HG03469 (cell line): Measurements from ENCODE around the gene TP53BP2.
"Not testable (repeated sequence)": the region's sequence is repeated elsewhere in the genome, so short reads cannot be mapped to it uniquely, and the experiment has no call there.

Experiments
- ATAC-seq: cut with Tn5 transposase; IDR thresholded peaks from one replicate; pipeline ENCODE4 v1.9.1; 2021; ENCODE audit warnings: mild to moderate bottlenecking, moderate library complexity, moderate number of reproducible peaks; ENCODE audit not compliant: unreplicated experiment

TP53BP2 gene

DNA sequence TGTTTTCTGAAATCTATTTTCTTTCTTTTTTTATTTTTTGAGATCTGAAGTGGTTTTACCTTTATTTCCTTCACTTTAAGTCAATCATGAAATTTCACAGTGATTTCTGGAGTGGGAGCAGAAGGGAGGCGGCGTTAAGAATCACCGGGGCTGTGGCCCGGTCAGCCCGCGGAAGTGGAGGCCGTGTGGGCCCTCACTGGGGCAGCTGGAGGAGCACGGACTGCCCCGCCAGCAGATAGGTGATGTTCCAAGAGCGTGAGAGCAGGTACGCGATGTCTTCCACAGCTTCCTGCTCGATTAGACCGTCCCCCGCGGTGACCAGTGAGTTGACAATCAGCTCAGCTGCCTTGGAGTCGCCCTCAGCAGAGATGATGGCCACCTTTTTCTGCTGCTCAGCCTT is 10.6 kb upstream of the TP53BP2 start:
- no peak for ATAC-seq

DNA sequence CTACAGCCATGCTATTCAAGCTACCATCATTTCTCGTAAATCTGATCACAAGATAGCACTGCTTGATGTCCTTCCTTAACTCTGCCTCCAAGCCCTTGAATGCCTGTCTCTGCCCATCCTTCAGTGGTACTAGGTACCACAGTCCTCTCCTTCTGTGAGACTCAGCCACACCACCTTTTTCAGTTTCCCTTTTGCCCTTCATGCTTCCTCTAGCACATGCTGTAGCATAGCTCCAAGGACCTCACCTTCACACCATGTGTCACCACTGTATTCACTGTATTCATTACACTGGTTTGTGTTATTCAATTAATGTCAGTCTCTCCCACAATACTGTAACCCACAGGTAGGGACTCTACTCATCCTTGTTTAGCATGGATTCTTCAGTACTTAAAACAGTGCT is 8.0 kb upstream of the TP53BP2 start:
- no peak for ATAC-seq

DNA sequence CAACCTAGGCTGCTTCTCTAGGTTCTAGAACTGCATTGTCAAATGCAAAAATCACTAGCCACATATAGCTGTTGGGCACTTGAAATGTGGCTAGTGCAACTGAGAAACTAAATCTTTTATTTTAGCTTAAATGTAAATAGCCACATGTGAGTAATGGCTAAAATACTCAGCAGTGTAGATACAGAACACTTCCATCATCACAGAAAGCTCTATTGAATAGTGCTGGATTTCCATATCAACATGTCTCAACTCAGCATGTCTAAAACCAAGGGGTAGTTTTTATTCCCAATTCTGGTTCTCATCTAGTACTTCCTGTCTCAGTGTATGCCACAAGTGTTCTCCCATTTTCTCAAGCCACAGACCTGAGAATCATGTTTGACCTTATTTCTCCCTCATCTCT is 7.5 kb upstream of the TP53BP2 start:
- no peak for ATAC-seq

DNA sequence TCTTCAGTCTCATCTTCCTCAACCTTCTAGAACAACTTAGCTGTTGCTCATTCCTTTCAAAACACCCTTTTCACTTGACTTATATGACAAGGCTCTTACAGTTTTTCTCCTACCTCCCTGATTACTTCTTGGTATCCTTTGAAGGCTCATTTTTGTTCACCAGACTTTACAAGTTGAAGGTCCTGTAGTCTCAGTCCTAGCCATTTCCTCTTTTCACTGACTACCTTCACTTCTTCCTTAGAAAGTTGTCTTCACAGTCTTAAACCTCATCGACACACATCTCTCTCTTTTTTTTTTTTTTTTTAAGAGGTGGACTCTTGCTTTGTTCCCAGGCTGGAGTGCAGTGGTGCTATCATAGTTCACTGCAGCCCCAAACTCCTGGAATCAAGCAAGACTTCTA is 6.6 kb upstream of the TP53BP2 start:
- ATAC-seq = no peak

DNA sequence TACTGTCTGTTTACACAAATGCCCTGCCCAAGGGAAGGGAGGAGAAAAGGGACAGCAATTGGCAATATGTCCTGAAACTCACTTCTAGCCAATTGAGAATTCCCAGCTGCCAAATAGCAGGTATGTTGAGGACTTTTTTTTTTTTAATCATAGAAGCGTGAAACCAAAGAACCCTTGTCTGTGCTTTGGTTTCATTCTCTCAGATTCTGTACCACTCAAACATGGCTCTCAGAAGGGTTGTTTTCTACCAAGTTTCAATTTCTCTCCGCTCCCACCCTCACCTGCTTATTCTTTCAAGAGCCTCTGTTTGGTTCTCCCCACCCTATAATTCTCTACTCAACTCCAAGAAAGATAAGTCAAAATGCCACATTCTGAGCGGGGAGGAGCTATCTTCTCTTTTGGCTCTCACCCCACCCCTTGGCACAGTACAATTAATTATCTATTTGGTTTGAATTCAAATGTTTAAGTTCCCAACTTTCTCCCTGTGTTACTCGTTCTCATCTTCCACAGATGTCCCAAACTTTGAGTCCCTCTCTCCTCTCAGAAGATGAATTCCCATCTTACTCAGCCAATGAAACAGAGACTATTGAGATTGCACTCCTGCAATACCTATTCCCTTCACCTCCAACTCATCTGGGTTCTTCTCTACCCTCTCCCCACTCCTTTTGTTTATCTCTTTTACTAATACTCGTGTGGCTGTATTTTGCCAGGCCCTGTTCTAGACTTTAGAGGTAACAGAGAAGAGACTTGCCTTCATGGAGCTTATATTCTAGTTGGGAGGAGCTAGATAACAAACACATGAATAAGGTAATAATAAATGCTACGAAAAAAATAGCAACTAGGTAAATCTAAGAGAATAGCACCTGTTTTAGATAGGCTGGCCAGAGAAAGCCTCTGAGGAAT is 3.9 kb upstream of the TP53BP2 start:
- ATAC-seq = no peak

DNA sequence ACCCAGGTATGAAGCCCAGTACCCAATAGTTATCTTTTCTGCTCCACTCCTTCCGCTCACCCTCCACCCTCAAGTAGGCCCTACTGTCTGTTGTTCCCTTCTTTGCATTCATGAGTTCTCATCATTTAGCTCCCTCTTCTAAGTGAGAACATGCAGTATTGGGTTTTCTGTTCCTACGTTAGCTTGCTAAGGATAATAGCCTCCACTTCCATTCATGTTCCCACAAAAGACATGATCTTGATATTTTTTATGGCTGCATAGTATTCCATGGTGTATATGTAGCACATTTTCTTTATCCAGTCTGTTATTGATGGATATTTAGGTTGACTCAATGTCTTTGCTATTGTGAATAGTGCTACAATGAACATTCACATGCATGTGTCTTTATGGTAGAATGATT is 2.8 kb upstream of the TP53BP2 start:
- no peak for ATAC-seq

DNA sequence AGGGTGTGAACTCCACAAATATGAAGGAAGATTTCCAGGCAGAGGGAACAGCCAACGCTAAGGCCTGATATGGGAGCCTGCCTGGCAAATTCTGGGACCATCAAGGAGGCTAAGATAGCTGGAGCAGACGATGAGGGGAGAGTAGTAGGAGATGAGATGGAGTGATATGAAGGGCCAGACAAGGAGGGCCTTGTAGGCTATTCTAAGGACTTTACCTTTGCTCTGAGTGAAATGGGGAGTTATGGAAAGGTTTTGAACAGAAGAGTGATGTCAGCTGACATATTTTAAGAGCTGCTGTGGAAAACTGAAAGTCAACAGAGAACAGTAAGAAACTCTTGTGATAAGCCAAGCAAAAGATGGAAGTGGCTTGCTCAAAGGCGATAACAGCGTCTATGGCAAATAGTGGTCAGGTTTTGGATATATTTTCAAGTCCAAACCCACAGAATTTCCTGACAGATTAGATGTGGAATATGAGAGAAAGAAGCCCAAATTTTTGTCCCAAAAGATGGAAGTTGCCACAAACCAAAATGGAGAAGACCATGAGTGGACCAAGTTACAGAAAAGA is 2.1 kb upstream of the TP53BP2 start:
- no peak for ATAC-seq

DNA sequence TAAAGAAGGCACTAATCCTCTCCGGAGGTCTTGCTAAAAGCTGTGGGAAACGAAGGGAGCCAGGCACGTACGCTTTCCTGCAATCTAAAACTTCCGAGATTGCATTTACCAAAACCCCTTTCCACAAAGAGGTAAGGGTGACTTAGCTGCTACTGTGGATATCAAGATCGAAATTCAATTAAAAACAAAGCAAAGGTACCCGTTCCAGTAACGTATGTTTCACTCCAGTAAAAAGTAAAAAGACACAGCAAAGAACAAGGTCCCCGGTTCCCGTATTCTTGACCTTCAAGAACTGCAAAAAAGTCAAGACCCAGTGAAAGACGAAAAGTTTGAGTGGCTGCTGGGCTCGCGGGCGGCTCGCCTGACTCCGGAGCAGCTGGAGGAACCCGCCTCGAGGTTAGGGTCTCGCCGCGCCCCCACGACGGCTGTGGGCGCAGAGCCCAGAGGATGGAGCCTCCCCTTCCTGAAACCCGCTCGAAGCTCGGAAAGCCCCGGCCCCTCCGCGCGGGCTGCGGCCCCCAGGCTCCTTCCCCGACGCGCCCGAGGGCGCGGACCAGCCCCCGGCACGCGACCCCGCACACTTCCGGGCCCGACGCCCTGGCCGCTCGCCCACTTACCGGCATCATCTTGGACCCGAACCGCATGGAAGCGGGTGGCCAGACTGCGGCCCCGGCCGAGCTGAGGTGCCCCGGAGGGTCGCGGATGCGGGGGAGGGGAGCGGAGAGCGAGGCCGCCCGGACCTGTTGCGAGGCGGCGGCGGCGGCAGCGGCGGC is 524 bp downstream of the TP53BP2 start:
- peak; percentile 7 for ATAC-seq

DNA sequence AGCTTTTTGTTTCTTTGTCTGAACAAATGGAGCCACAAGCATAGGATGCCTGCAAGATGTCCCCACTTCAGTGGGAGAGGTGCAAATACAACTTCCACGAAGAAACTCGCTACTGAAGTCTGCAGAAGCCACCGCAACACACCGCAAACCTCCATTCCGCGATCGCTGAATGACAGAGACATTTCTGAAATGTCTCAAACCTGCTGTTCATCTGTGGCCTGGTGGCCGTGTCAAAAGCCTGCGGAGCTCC is 1.0 kb downstream of the TP53BP2 start:
- no peak for ATAC-seq

DNA sequence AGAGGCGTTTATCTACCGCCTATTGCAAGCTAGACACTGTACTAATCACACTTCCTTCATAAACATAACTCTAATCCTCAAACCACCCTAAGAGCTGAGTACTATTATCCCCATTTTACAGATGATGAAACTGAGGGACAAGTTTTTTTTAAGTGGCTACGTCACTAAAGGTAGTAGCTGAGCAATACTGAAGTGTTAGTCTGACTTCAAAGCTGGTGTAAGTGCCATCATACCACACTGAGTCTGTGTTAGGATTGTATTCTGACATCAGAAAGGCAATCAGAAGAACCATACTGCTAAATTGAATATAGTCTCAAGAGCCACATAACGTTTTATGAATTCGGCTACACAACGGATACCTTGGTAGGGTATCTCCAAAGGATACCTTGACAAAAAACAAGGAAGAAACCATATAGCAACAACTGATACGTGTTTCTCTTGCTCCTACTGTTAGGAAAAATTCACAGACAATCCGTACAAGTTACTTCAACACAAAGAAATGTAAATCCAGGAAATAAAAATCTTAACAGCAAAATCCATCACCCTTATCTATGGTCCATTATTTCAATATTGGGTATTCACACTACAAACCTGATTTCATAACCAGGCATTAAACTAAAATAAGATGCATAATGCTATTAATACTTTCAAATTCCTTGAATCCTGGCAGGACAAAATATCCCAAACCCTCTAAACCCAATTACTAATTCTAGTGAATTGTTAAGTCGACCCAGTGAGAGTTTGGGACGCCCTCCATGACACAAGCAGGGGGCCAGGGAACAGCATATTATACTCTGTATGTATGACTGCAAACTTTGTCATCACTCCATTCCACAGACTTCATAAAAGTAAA is 1.6 kb downstream of the TP53BP2 start:
- ATAC-seq = no peak

DNA sequence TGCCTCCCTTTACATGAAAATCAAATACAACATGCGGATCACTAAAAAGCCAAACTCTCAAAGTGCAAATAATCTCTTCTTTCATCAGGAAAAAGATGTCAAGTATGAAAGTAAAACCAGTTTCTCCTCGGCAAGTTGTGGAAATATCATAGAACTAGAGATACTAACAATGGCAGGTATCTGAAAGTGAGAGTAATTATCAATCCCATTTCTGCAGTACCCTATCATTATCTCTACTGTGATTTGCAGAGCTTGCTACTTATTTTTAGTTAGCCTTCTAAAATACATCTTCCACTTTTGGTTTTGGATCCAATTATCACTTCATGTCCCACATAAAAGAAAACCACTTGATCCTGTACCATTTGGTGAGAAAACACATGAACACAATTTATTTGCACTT is 3.0 kb downstream of the TP53BP2 start:
- no peak for ATAC-seq

DNA sequence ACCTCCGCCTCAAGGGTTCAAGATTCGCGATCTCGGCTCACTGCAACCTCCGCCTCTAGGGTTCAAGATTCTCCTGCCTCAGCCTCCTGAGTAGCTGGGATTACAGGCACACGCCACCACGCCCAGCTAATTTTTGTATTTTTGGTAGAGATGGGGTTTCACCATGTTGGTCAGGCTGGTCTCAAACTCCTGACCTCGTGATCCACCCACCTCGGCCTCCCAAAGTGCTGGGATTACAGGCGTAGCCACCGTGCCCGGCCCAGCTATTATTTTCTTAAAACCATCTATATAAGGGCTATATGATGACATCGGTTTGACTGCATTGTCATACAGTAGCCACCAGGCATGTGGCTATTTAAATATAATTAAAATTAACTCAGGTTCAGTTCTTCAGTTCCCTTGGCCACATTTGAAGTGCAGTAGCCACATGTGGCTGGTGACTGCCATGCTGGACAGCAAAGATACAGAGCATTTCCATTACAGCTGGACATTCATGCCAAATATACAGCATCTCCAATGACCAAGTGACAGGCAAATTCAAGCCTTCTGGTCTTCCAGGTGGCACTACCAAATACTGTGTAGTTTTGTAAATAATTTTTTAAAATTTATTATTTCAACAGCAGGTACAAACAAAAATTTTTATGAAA is 3.6 kb downstream of the TP53BP2 start:
- not testable (repeated sequence) for ATAC-seq

DNA sequence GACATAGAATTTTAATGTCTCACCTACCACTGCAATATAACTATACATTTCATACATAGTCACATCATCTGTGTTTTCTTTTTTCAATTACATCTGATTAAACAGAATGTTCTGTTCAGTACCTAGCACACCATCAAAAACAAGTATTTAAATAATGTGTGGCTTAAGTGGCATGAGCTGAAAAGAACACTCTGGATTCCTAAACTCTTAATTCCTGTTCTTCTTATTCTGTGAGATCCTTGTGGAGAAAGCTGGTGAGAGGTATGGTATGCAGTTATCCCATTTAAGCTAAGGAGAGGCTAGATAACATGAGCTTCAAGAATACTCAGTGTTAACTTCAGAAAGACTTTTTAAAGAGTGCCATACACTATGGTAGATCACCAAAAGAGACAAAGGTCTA is 5.5 kb downstream of the TP53BP2 start:
- no peak for ATAC-seq

DNA sequence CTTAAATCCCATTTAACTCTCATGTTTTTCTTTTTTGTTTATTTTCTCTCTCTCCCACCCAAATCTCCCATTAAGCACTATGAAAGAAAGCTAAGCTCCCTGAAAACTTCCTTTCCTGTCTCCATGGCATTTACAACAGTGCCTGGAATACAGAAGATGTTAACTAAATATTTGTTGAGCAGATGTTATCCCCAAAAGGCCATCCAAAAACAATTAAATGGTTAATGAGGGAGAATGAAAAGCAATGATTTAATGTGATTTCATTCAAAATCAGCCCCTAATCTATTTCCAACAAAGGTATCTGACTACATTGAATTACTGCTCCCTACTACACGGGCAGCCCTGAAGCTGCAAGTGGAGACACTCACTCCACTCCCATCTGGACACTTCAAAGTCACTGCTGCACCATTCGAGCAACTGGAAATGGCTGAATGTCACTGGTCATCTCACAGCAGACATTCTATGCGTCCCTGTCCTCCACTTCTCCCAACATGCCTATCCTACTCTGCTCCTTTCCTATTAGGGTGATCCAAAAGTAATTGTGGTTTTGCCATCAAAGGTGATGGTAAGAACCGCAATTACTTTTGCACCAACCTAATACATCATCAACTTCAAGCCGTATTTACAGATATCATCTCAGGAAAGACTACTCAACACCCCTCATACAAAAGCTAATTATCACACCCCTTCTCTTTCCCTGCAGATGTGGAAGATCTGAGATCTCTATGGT is 7.5 kb downstream of the TP53BP2 start:
- ATAC-seq = no peak

DNA sequence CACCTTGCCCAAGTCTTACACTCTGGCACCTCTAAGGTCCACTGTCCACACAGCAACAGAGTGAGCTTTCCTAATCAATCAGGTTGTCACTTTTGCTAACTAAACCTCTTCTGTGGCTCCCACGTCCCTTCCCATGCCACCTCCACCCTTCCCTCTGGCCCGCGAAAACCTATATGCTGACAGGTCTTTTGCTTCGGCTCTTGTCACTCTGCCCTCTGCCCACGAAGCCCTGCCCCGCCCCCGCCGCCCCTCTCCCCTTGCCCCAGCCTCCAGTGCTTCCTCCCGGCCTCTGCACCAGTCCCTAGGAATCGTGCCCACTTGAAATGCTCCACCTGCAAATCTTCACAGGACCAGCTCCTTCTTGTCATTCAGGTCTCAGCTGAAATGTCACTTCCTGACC is 8.1 kb downstream of the TP53BP2 start:
- no peak for ATAC-seq

DNA sequence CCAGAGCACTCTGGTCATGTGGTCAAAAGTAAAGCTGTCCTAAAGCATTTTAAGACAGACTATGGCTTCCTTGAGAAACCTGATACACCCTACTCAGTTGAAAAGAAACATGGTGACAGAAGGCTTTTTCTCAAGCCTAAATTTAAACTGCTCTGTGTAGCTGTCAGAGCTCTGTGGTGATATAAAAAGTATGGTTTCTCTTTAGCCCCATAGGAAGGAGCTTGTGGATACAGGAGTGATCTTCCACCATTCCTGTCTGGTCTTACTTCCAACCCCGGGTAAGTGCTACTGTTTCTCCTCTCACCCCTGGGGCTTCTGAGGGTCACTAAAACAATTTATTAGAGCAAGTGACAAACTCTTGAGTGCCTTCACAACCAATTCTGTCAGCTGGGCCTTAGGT is 8.5 kb downstream of the TP53BP2 start:
- ATAC-seq = no peak

DNA sequence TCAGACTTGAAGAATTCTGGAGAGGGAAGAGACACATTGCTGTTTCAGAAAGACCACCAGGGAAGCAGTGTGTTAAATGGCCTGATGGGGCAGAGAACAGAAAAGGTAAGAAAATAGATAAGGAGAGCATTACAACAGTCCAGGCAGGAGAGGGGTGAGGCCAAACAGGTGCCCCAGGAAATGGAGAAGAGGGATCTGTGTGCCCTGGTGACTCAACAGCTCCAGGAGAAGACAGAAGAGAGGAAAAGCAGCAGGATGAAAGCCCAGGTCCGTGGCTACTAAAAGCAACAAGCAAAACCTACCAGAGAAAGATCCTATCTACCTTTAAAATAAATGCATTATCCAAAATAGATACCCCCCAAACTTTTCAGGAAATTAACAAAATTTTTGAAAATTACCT is 9.2 kb downstream of the TP53BP2 start:
- ATAC-seq = no peak

DNA sequence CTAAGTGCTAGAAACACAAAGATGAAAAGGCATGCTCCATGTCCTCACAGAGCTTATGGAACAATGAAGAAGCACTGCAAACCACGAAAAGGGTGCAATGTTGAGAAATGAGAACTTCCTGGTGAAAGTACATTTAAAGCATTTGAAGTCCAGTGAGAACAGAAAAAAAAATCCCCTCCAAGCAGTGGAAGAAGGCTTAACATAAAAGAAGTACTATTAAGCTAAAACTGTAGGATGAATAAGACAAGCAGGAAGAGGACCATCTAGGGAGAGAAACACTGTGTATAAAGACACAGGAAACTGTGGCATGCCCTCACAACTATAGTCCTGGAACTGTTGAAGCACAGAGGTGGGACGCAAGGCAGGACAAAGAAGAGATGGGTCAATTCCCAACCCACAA is 10.0 kb downstream of the TP53BP2 start:
- no peak for ATAC-seq

DNA sequence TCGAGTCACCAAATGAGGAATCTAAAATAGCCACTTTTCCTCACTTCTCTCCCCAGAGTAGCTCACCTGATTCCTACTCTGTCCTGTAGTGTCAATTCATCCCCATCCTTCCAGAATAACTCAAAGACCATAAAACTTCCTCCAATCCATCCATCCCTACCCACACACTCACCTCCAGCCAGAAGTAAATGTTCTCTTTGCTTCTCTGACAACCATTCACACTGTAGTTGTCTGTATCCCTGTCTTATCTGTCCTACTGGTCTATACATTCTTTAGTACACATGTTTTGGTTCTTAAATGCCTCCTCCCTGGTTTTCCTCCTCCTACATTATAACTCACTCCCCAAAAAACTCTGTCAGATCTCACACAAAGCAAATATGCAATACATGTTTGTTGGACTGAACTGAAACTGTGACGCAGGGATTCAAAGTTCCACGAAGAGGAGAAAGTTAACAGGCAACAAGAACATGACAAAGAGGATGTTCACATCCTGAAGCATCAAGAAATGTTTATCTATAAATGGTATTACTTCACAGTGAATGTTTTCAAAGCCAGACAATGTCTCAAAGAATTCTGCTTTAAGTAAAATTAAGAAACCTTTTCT is 11.0 kb downstream of the TP53BP2 start:
- ATAC-seq = no peak

DNA sequence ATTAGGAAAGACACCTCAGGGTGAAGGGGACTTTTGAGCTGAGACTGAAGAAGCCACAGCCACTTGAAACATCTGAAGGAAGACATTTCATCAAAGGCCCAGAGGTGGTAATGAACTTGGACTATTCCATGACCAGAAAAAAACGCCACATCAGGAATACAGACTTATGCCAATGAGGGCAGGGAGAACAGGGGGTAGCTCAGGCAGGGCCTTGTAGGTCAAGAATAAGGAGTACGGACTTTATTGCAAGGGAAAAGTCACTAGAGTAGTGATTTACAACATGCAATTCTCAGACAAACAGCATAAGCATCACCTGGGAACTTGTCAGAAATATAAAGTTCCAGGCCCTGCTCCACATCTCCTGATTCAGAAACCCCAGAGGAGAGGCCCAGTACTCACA is 11.8 kb downstream of the TP53BP2 start:
- ATAC-seq = no peak
